ENCODE measurements around the gene ZNF385D. TPM values are rescaled to one million over a fixed set of nuclear protein-coding genes. Genes with fewer than 3 reads are reported as not detected.

Gene ZNF385D
- total RNA-seq, 3 donors from 2014 or later = 3.2 to 4.3 (median 3.8) TPM

- H3K36me3 ChIP-seq = no peaks in the 10 kb centered on the region
- no peak overlapping the region for H3K27ac ChIP-seq
- H3K9me3 ChIP-seq = no peaks in the 10 kb centered on the region
- no peak for DNase-seq (ENCODE audit: low spot score in 2 of 2)
- no peak overlapping the region for H3K4me3 ChIP-seq
- no peaks in the 10 kb centered on the region for H3K27me3 ChIP-seq
- H3K4me1 ChIP-seq = no peaks in the 10 kb centered on the region
- intact Hi-C loops (cut with DNase I; ENCODE audit: low total_unique reads) = no loop called here
- TF ChIP-seq POLR2A (IDR thresholded peaks at IDR 0.05) (no peak), CTCF (IDR thresholded peaks at IDR 0.05) (no peak), POLR2AphosphoS5 (IDR thresholded peaks at IDR 0.05) (no peak)
Measured at GRCh38 chr3:21665444-21666100, 85.4 kb downstream of the ZNF385D start.

GRCh38 chr3:21664996-21665395, 86.0 kb downstream of the ZNF385D start:
- TF ChIP-seq POLR2A (IDR thresholded peaks at IDR 0.05) (no peak), CTCF (IDR thresholded peaks at IDR 0.05) (no peak), POLR2AphosphoS5 (IDR thresholded peaks at IDR 0.05) (no peak)
- Histone ChIP-seq H3K27ac (no peak overlapping the region), H3K4me1 (no peaks in the 10 kb centered on the region), H3K27me3 (no peaks in the 10 kb centered on the region), H3K36me3 (no peaks in the 10 kb centered on the region), H3K4me3 (no peak overlapping the region), H3K9me3 (no peaks in the 10 kb centered on the region)
- intact Hi-C loops (cut with DNase I; ENCODE audit: low total_unique reads) = no loop called here
- DNase-seq (ENCODE audit: low spot score in 2 of 2) = no peak

GRCh38 chr3:21662403-21662802, 88.6 kb downstream of the ZNF385D start:
- no peaks in the 10 kb centered on the region for H3K36me3 ChIP-seq
- H3K4me3 ChIP-seq = no peak overlapping the region
- H3K27me3 ChIP-seq = no peaks in the 10 kb centered on the region
- no peak for TF ChIP-seq CTCF (IDR thresholded peaks at IDR 0.05)
- DNase-seq (ENCODE audit: low spot score in 2 of 2) = no peak
- H3K27ac ChIP-seq = no peak overlapping the region
- no peaks in the 10 kb centered on the region for H3K4me1 ChIP-seq
- intact Hi-C loops (cut with DNase I; ENCODE audit: low total_unique reads) = no loop called here
- H3K9me3 ChIP-seq = no peaks in the 10 kb centered on the region

GRCh38 chr3:21654662-21655061, 96.3 kb downstream of the ZNF385D start:
- Histone ChIP-seq H3K9me3 (no peaks in the 10 kb centered on the region), H3K27ac (no peak overlapping the region), H3K4me3 (no peak overlapping the region), H3K36me3 (no peaks in the 10 kb centered on the region), H3K4me1 (no peaks in the 10 kb centered on the region), H3K27me3 (no peaks in the 10 kb centered on the region)
- TF ChIP-seq CTCF (IDR thresholded peaks at IDR 0.05) (no peak), POLR2AphosphoS5 (IDR thresholded peaks at IDR 0.05) (no peak), POLR2A (IDR thresholded peaks at IDR 0.05) (no peak)
- no peak for DNase-seq (ENCODE audit: low spot score in 2 of 2)
- intact Hi-C loops (cut with DNase I; ENCODE audit: low total_unique reads) = no loop called here

DNA sequence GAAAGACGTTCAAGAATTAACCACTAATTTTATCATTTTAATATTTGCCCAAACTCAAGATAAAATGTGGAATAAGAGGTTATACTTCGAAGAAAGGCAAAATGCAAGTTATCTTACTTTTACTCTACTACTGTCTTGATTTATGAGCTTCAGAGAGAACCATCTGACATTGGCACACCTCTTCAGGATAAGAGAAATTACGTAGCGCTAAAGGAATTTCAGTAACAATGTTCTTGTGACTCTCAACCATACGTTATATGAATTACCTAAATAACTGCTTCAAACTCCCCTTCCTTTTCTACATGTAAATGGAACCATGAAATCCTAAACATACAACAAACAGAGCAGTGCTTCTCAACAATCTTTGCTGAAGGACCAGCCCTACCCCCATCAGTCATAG, 96.8 kb downstream of the ZNF385D start:
- no peak overlapping the region for H3K4me3 ChIP-seq
- H3K27me3 ChIP-seq = no peaks in the 10 kb centered on the region
- intact Hi-C loops (cut with DNase I; ENCODE audit: low total_unique reads) = no loop called here
- DNase-seq (ENCODE audit: low spot score in 2 of 2) = no peak
- H3K36me3 ChIP-seq = no peaks in the 10 kb centered on the region
- H3K27ac ChIP-seq = no peak overlapping the region
- H3K4me1 ChIP-seq = no peaks in the 10 kb centered on the region
- TF ChIP-seq POLR2AphosphoS5 (IDR thresholded peaks at IDR 0.05) = no peak
- TF ChIP-seq CTCF (IDR thresholded peaks at IDR 0.05) = no peak
- TF ChIP-seq POLR2A (IDR thresholded peaks at IDR 0.05) = no peak
- no peaks in the 10 kb centered on the region for H3K9me3 ChIP-seq
